OCI-LY3 (cell line): ENCODE measurements around the gene MSI2.

Experiments used
- EZH2phosphoT487 ChIP-seq: fragments of 200-600 bp; shearing (Covaris generic); IDR thresholded peaks from 2 replicates; pipeline ENCODE4 v1.6.1; 2018; ENCODE audit warnings: antibody characterized with exemption, mixed run types, low read depth
- TF ChIP-seq, protein P1 (sequence below): fragments of 200-600, 300-600 bp; sonication (generic); IDR thresholded peaks from 2 replicates; pipeline ENCODE4 v1.5.1; 2014; ENCODE audit warnings: antibody characterized with exemption, low read length, low read depth

DNA sequence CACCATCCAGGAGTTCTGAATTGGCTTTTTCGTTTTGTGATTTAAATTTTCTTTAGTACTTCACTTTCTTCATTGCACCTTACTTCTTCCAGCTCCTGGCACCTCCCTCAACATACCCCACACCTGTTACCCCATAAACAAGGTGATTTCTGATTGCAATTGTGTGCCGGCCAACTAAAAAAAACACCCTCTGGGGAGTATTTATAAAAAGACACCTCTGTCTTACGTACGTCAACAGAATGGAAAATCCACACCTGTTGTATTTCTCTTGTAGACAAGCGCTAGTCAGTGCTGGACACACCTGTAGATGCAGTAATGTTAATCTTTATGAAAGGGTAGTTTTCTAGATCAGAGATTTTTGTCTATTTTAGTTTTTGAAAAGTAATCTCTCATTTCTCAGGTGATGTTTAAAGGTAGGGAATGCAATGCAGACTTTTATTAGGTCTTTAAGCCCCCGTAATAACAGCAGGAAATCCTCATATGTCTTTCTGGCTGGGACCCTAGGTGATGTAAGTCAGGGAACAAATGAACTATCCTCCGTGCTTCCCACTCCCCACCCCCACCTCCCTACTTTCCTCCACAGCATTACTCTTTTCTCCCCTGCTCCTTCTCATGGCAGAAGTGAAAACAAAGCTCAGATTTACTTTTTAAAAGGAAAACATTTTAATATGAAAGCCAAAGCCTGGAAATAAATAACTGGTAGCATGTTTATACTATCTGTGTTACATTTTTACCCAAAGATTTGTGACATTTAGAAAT is 4.2 kb downstream of the MSI2 start:
- TF ChIP-seq, protein P1, sequence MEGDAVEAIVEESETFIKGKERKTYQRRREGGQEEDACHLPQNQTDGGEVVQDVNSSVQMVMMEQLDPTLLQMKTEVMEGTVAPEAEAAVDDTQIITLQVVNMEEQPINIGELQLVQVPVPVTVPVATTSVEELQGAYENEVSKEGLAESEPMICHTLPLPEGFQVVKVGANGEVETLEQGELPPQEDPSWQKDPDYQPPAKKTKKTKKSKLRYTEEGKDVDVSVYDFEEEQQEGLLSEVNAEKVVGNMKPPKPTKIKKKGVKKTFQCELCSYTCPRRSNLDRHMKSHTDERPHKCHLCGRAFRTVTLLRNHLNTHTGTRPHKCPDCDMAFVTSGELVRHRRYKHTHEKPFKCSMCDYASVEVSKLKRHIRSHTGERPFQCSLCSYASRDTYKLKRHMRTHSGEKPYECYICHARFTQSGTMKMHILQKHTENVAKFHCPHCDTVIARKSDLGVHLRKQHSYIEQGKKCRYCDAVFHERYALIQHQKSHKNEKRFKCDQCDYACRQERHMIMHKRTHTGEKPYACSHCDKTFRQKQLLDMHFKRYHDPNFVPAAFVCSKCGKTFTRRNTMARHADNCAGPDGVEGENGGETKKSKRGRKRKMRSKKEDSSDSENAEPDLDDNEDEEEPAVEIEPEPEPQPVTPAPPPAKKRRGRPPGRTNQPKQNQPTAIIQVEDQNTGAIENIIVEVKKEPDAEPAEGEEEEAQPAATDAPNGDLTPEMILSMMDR, result no peak
- no peak for TF ChIP-seq EZH2phosphoT487
